OCI-LY3 (cell line): ENCODE measurements around the gene ZNF41.

Experiments used
- EZH2phosphoT487 ChIP-seq: fragments of 200-600 bp; shearing (Covaris generic); IDR thresholded peaks from 2 replicates; pipeline ENCODE4 v1.6.1; 2018; ENCODE audit warnings: antibody characterized with exemption, mixed run types, low read depth
- TF ChIP-seq, protein P1 (sequence below): fragments of 200-600, 300-600 bp; sonication (generic); IDR thresholded peaks from 2 replicates; pipeline ENCODE4 v1.5.1; 2014; ENCODE audit warnings: antibody characterized with exemption, low read length, low read depth

DNA sequence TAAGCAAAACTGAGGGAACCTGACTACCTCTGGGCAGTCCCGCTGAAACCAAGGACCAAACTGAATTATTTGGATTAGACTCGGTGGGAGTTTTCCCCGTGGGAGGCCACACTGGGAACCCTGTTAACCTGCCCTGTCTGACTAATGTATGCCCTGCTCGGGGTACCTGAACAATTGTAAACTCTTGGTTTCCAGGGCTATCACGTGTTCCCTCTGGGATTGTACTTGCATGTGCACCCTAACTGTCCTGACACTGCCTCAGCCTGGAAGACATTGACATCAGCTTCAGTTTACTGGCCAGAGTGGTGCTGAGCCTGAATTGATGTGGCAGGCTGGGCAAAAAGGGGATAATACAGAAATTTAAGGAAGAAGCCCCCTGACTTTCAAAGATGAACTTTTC, 20.1 kb upstream of the ZNF41 start:
- TF ChIP-seq, protein P1, sequence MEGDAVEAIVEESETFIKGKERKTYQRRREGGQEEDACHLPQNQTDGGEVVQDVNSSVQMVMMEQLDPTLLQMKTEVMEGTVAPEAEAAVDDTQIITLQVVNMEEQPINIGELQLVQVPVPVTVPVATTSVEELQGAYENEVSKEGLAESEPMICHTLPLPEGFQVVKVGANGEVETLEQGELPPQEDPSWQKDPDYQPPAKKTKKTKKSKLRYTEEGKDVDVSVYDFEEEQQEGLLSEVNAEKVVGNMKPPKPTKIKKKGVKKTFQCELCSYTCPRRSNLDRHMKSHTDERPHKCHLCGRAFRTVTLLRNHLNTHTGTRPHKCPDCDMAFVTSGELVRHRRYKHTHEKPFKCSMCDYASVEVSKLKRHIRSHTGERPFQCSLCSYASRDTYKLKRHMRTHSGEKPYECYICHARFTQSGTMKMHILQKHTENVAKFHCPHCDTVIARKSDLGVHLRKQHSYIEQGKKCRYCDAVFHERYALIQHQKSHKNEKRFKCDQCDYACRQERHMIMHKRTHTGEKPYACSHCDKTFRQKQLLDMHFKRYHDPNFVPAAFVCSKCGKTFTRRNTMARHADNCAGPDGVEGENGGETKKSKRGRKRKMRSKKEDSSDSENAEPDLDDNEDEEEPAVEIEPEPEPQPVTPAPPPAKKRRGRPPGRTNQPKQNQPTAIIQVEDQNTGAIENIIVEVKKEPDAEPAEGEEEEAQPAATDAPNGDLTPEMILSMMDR, result no peak
- TF ChIP-seq EZH2phosphoT487, result no peak
